ENCODE results near the gene FAM177A1. TPM values are rescaled to one million over a fixed set of nuclear protein-coding genes. Genes with fewer than 3 reads are reported as not detected.

Gene FAM177A1
- total and polyA plus RNA-seq, 9 of the 15 experiments (the other 6 are each of a cell fraction or from before 2014, with no cell fraction given), result 7.7 to 36.2 (median 29.9) TPM

GRCh38 chr14:35121887-35122695, 76.0 kb downstream of the FAM177A1 start, which contains the start of the genes PPP2R3C and PRORP (continued):
- TF ChIP-seq, protein P1, sequence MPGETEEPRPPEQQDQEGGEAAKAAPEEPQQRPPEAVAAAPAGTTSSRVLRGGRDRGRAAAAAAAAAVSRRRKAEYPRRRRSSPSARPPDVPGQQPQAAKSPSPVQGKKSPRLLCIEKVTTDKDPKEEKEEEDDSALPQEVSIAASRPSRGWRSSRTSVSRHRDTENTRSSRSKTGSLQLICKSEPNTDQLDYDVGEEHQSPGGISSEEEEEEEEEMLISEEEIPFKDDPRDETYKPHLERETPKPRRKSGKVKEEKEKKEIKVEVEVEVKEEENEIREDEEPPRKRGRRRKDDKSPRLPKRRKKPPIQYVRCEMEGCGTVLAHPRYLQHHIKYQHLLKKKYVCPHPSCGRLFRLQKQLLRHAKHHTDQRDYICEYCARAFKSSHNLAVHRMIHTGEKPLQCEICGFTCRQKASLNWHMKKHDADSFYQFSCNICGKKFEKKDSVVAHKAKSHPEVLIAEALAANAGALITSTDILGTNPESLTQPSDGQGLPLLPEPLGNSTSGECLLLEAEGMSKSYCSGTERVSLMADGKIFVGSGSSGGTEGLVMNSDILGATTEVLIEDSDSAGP (CRISPR knock-in tag; IDR thresholded peaks at IDR 0.05), result no peak
- TF ChIP-seq TRIM24 (IDR thresholded peaks at IDR 0.05) (peak in 1 of 2 experiments; percentile 88; a peak in 2 of 4 replicates), CTCFL (IDR thresholded peaks at IDR 0.05; ENCODE audit: borderline replicate concordance, insufficient read depth, low read depth, low read length, poor library complexity, severe bottlenecking) (no peak), SETDB1 (IDR thresholded peaks at IDR 0.05; ENCODE audit: low read length) (no peak), TEAD2 (tag; IDR thresholded peaks at IDR 0.05) (no peak), RBM34 (IDR thresholded peaks at IDR 0.05; ENCODE audit: borderline replicate concordance, insufficient read depth, low read length) (no peak), ATF1 (CRISPR knock-in tag; IDR thresholded peaks at IDR 0.05) (no peak), ATF1 (tag; IDR thresholded peaks at IDR 0.05) (peak; percentile 91), TAF1 (IDR thresholded peaks at IDR 0.05; ENCODE audit: control insufficient read depth, extremely low read depth, insufficient read depth, low read length, severe bottlenecking) (peak; percentile 50), SIN3B (IDR thresholded peaks at IDR 0.05; ENCODE audit: low read depth) (no peak; the same call in 1 of the 2 replicates), NFE2L1 (tag; IDR thresholded peaks at IDR 0.05; ENCODE audit: borderline replicate concordance, low read depth) (no peak), THRAP3 (IDR thresholded peaks at IDR 0.05; ENCODE audit: borderline replicate concordance) (no peak), ZEB2 (IDR thresholded peaks at IDR 0.05) (peak; percentile 64), MCM7 (IDR thresholded peaks at IDR 0.05) (no peak), PTBP1 (IDR thresholded peaks at IDR 0.05; ENCODE audit: low read depth, low read length) (no peak), ZNF280B (CRISPR knock-in tag; IDR thresholded peaks at IDR 0.05) (no peak), ZNF133 (CRISPR knock-in tag; IDR thresholded peaks at IDR 0.05) (no peak), THRA (IDR thresholded peaks at IDR 0.05) (no peak)
- TF ChIP-seq, protein P2, sequence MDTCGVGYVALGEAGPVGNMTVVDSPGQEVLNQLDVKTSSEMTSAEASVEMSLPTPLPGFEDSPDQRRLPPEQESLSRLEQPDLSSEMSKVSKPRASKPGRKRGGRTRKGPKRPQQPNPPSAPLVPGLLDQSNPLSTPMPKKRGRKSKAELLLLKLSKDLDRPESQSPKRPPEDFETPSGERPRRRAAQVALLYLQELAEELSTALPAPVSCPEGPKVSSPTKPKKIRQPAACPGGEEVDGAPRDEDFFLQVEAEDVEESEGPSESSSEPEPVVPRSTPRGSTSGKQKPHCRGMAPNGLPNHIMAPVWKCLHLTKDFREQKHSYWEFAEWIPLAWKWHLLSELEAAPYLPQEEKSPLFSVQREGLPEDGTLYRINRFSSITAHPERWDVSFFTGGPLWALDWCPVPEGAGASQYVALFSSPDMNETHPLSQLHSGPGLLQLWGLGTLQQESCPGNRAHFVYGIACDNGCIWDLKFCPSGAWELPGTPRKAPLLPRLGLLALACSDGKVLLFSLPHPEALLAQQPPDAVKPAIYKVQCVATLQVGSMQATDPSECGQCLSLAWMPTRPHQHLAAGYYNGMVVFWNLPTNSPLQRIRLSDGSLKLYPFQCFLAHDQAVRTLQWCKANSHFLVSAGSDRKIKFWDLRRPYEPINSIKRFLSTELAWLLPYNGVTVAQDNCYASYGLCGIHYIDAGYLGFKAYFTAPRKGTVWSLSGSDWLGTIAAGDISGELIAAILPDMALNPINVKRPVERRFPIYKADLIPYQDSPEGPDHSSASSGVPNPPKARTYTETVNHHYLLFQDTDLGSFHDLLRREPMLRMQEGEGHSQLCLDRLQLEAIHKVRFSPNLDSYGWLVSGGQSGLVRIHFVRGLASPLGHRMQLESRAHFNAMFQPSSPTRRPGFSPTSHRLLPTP (IDR thresholded peaks at IDR 0.05; ENCODE audit: borderline replicate concordance, extremely low read depth, insufficient read length), result no peak

All from K562 (cell line).